Testis (tissue), 3 donors: Measurements from ENCODE around the gene SLC13A5. TPM values are rescaled to one million over a fixed set of nuclear protein-coding genes. Genes with fewer than 3 reads are reported as not detected.
"Not testable (repeated sequence)": the region's sequence is repeated elsewhere in the genome, so short reads cannot be mapped to it uniquely, and the experiment has no call there.

Experiments
- DNase-seq: peaks from one replicate; pipeline ENCODE4 v3.0.0-alpha.2; 2019
- H3K27ac ChIP-seq, 2 donors: fragments of 200-600 bp; sonication (generic); one replicate each; pipeline ENCODE4 v1.5.1; 2019
- H3K27me3 ChIP-seq: fragments of 200-600 bp; sonication (generic); one replicate; pipeline ENCODE4 v1.5.1; 2019
- H3K36me3 ChIP-seq: fragments of 200-600 bp; sonication (generic); one replicate; pipeline ENCODE4 v1.5.1; 2017; ENCODE audit warnings: low read depth; ENCODE audit errors: missing control alignments
- H3K4me1 ChIP-seq: fragments of 200-600 bp; sonication (generic); one replicate; pipeline ENCODE4 v1.5.1; 2019
- H3K4me3 ChIP-seq, 2 donors: fragments of 200-600 bp; sonication (generic); one replicate each; pipeline ENCODE4 v1.5.1; 2017 to 2019
- H3K9me3 ChIP-seq: fragments of 200-600 bp; sonication (generic); one replicate; pipeline ENCODE4 v1.5.1; 2017
- CTCF ChIP-seq, 3 experiments: fragments of 450-650 bp in 2 of 3; fragments of 200-600 bp in 1 of 3; sonication (generic) in 1 of 3; IDR thresholded peaks; one replicate each; pipeline ENCODE4 v1.5.1; 2016 to 2019; ENCODE audit warnings: antibody characterized with exemption in 3 of 3, mild to moderate bottlenecking in 2 of 3, moderate library complexity in 1 of 3
- POLR2A ChIP-seq: fragments of 450-650 bp; IDR thresholded peaks from one replicate; pipeline ENCODE4 v1.6.1; 2017; ENCODE audit warnings: antibody characterized with exemption, mild to moderate bottlenecking, moderate library complexity
- WGBS, 2 donors: methylation state at CpG; one replicate each; pipeline ENCODE4 v1.1.5; 2018; 5-methylcytosine and 5-hydroxymethylcytosine counted together
- intact Hi-C: fragments of 100-400 bp; cut with DNase I; formaldehyde crosslinking; loops from one replicate; pipeline ENCODE4 v1.15.1; 2023; ENCODE audit warnings: low total_unique reads
- polyA plus RNA-seq: library from polyadenylated mRNA; stranded (reverse); fragments of 350-450 nt; fragmentation: Illumina TruSeq; extraction: RNeasy Lipid Tissue Mini Kit (QIAGEN cat#74804); gene quantifications from one replicate; pipeline ENCODE4 v1.2.3, GENCODE V29; 2014; ENCODE audit warnings: low read depth, low replicate concordance; ENCODE audit not compliant: insufficient read depth
- total RNA-seq, 2 donors: library from RNA; depleted of rRNA; stranded (reverse); fragments of >200 nt; gene quantifications; one replicate each; pipeline ENCODE4 v1.2.3, GENCODE V29; 2016

SLC13A5 gene
- total and polyA plus RNA-seq, 3 donors from 2014 or later, result 3.1 to 13.0 (median 3.3) TPM

GRCh38 chr17:6698004-6698403 lies 15.2 kb downstream of the SLC13A5 start:
- TF ChIP-seq POLR2A, result no peak
- no peak for TF ChIP-seq CTCF (IDR thresholded peaks at IDR 0.05)
- Histone ChIP-seq H3K36me3 (no peaks in the 10 kb centered on the region), H3K4me1 (no peaks in the 10 kb centered on the region), H3K27me3 (no peaks in the 10 kb centered on the region), H3K4me3 (no peak overlapping the region), H3K9me3 (no peaks in the 10 kb centered on the region), H3K27ac (no peak overlapping the region)
- intact Hi-C loops, result no loop called here
- 88 to 90% methylated on average over 9 to 10 of the region's 11 CpGs for WGBS, 2 donors
- DNase-seq, result no peak

- no peaks in the 10 kb centered on the region for H3K9me3 ChIP-seq
- no peak for DNase-seq
- H3K4me1 ChIP-seq, result no peaks in the 10 kb centered on the region
- no peak overlapping the region for H3K27ac ChIP-seq
- no peaks in the 10 kb centered on the region for H3K27me3 ChIP-seq
- WGBS, 2 donors, result 67 to 88% methylated on average over 1 to 5 of the region's 5 CpGs
- no peak overlapping the region for H3K4me3 ChIP-seq
- no peaks in the 10 kb centered on the region for H3K36me3 ChIP-seq
- no peak for TF ChIP-seq POLR2A
- no peak for TF ChIP-seq CTCF (IDR thresholded peaks at IDR 0.05)
- intact Hi-C loops, result no loop called here
Observed at GRCh38 chr17:6696906-6697305, 16.3 kb downstream of the SLC13A5 start.

GRCh38 chr17:6695565-6695964 lies 17.6 kb downstream of the SLC13A5 start:
- WGBS, 2 donors, result 70 to 77% methylated on average over 13 of the region's 13 CpGs
- TF ChIP-seq POLR2A (no peak), CTCF (IDR thresholded peaks at IDR 0.05) (no peak)
- no peaks in the 10 kb centered on the region for H3K9me3 ChIP-seq
- no peak for DNase-seq
- no peaks in the 10 kb centered on the region for H3K4me1 ChIP-seq
- H3K4me3 ChIP-seq, result no peak overlapping the region
- intact Hi-C loops, result no loop called here
- H3K27me3 ChIP-seq, result no peaks in the 10 kb centered on the region
- no peak overlapping the region for H3K27ac ChIP-seq
- H3K36me3 ChIP-seq, result no peaks in the 10 kb centered on the region

GRCh38 chr17:6695051-6695450 lies 18.1 kb downstream of the SLC13A5 start:
- intact Hi-C loops, result no loop called here
- Histone ChIP-seq H3K36me3 (no peaks in the 10 kb centered on the region), H3K27me3 (no peaks in the 10 kb centered on the region), H3K4me1 (no peaks in the 10 kb centered on the region), H3K9me3 (no peaks in the 10 kb centered on the region), H3K4me3 (no peak overlapping the region), H3K27ac (no peak overlapping the region)
- no peak for TF ChIP-seq POLR2A
- TF ChIP-seq CTCF (IDR thresholded peaks at IDR 0.05), result no peak
- WGBS, 2 donors, result 97 to 100% methylated on average over 2 of the region's 2 CpGs
- no peak for DNase-seq

GRCh38 chr17:6691958-6692357 lies 21.2 kb downstream of the SLC13A5 start:
- H3K27ac ChIP-seq, intact Hi-C loops, H3K36me3 ChIP-seq, H3K9me3 ChIP-seq, H3K4me1 ChIP-seq, H3K27me3 ChIP-seq, H3K4me3 ChIP-seq, DNase-seq: not testable (repeated sequence)
- 73 to 83% methylated on average over 6 of the region's 6 CpGs for WGBS, 2 donors
